Stimulated activated CD8-positive, alpha-beta memory T cell treated with anti-CD3 and anti-CD28 coated beads, Interleukin-4, amount 100 ng/mL, for 4 hours (primary cell): ENCODE results near the gene SMIM41.

Experiments used
- DNase-seq, 2 donors: peaks; one replicate each; pipeline ENCODE4 v3.0.0-alpha.2; 2020; ENCODE audit warnings: low read depth in 2 of 2, low spot score in 1 of 2

The SMIM41 gene

GRCh38 chr12:52120951-52121823 is 41.7 kb downstream of the SMIM41 start:
- no peak for DNase-seq

GRCh38 chr12:52121824-52122539 is 42.5 kb downstream of the SMIM41 start:
- DNase-seq: peak; percentile 25 to 43

GRCh38 chr12:52122540-52122871 is 43.0 kb downstream of the SMIM41 start:
- DNase-seq: no peak

- DNase-seq: no peak
Measured at GRCh38 chr12:52122904-52123303, 43.4 kb downstream of the SMIM41 start.

GRCh38 chr12:52123487-52124186 is 44.1 kb downstream of the SMIM41 start:
- DNase-seq: no peak

GRCh38 chr12:52125476-52125900 is 46.0 kb downstream of the SMIM41 start:
- no peak for DNase-seq

- no peak for DNase-seq
Measured at GRCh38 chr12:52126050-52126604, 46.6 kb downstream of the SMIM41 start.

- no peak for DNase-seq
Measured at GRCh38 chr12:52126605-52127578, 47.4 kb downstream of the SMIM41 start.

GRCh38 chr12:52127683-52128450 is 48.4 kb downstream of the SMIM41 start:
- no peak for DNase-seq

GRCh38 chr12:52130711-52131110 is 51.2 kb downstream of the SMIM41 start:
- no peak for DNase-seq

GRCh38 chr12:52132754-52133161 is 53.3 kb downstream of the SMIM41 start:
- no peak for DNase-seq

- DNase-seq: no peak
Measured at GRCh38 chr12:52137746-52138145, 58.2 kb downstream of the SMIM41 start.

- no peak for DNase-seq
Measured at GRCh38 chr12:52139147-52139546, 59.6 kb downstream of the SMIM41 start.

GRCh38 chr12:52139579-52140062 is 60.1 kb downstream of the SMIM41 start:
- DNase-seq: no peak

GRCh38 chr12:52141306-52141705 is 61.8 kb downstream of the SMIM41 start:
- DNase-seq: no peak

GRCh38 chr12:52141875-52142274 is 62.4 kb downstream of the SMIM41 start:
- DNase-seq: no peak

GRCh38 chr12:52142431-52142830 is 62.9 kb downstream of the SMIM41 start:
- DNase-seq: no peak

GRCh38 chr12:52144512-52145227 is 65.2 kb downstream of the SMIM41 start:
- DNase-seq: no peak
